Measurements from ENCODE around the gene PTCD1.

Gene PTCD1

DNA sequence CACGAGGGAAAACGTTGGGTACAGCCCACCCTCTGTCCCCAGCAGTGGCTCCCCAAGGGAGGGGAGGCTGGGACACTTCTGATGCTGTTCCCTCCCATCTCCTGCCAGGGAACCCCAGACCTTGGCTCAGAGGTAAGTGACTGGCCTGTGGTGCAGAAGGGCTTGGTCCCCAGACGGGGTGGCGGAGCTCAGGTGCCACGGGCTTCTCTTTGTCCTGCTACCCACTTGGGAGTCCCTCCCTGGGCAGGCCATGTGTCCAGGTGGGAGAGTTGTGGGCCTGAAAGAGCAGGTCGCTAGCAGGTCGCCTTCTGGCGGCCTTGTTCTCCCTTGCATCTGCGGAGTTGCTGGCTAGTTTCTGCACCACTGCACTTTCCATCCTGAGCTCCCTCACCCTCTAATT, 17.3 kb upstream of the PTCD1 start:
- DNase-seq: no peak
- no peaks in the 10 kb centered on the region for H3K27me3 ChIP-seq (ENCODE audit: insufficient read depth, low read length, poor library complexity)
- H3K4me3 ChIP-seq (ENCODE audit: low read depth in 1 of 2, low read length in 2 of 2): no peak overlapping the region
- H3K4me2 ChIP-seq (ENCODE audit: insufficient read depth, low read length): no peak overlapping the region
- H3K9ac ChIP-seq (ENCODE audit: low read depth, low read length): no peak overlapping the region
- no peak overlapping the region for H3K27ac ChIP-seq (ENCODE audit: low read length)
- no peaks in the 10 kb centered on the region for H3K9me3 ChIP-seq (ENCODE audit: insufficient read depth, low read length, severe bottlenecking)
- TF ChIP-seq, protein P1, sequence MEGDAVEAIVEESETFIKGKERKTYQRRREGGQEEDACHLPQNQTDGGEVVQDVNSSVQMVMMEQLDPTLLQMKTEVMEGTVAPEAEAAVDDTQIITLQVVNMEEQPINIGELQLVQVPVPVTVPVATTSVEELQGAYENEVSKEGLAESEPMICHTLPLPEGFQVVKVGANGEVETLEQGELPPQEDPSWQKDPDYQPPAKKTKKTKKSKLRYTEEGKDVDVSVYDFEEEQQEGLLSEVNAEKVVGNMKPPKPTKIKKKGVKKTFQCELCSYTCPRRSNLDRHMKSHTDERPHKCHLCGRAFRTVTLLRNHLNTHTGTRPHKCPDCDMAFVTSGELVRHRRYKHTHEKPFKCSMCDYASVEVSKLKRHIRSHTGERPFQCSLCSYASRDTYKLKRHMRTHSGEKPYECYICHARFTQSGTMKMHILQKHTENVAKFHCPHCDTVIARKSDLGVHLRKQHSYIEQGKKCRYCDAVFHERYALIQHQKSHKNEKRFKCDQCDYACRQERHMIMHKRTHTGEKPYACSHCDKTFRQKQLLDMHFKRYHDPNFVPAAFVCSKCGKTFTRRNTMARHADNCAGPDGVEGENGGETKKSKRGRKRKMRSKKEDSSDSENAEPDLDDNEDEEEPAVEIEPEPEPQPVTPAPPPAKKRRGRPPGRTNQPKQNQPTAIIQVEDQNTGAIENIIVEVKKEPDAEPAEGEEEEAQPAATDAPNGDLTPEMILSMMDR (IDR thresholded peaks at IDR 0.05; ENCODE audit: borderline replicate concordance, extremely low read depth, low read length, poor library complexity, severe bottlenecking): no peak
- no peak for TF ChIP-seq EZH2 (IDR thresholded peaks at IDR 0.05; ENCODE audit: borderline replicate concordance, low read depth, low read length, severe bottlenecking)
- H2AFZ ChIP-seq (ENCODE audit: low read depth, low read length): no peak overlapping the region
- H4K20me1 ChIP-seq (ENCODE audit: insufficient read depth, low read length): peaks cover 77% of the 10 kb centered on the region
- H3K4me1 ChIP-seq (ENCODE audit: insufficient read depth, low read length): peaks cover 1% of the 10 kb centered on the region
- H3K79me2 ChIP-seq (ENCODE audit: insufficient read depth, low read length): peaks cover 55% of the 10 kb centered on the region
- no peak for ATAC-seq (ENCODE audit: insufficient read depth, low read depth)
- H3K36me3 ChIP-seq (ENCODE audit: insufficient read depth, low read length): peaks cover 98% of the 10 kb centered on the region

DNA sequence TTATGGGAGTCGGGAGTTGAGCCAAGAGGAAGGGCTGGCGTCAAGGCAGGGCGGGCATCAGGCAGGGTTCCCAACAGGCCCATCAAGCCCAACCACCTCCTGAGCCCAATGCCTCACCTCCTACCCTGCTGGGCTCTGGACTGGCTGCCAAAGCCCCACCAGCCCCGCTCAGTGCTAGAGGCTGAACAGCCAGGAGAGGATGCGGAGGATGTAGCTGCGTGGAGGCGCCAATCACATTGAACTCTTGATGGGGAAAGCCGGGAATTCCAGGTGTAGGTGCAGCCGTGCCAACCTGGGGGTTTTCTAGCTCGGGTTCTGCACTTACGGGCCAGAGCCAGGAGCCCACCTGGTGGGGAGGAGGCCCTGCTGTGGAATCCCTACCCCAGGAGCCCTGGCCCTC, 14.5 kb upstream of the PTCD1 start:
- no peak overlapping the region for H3K27ac ChIP-seq (ENCODE audit: low read length)
- peaks cover 45% of the 10 kb centered on the region for H3K79me2 ChIP-seq (ENCODE audit: insufficient read depth, low read length)

DNA sequence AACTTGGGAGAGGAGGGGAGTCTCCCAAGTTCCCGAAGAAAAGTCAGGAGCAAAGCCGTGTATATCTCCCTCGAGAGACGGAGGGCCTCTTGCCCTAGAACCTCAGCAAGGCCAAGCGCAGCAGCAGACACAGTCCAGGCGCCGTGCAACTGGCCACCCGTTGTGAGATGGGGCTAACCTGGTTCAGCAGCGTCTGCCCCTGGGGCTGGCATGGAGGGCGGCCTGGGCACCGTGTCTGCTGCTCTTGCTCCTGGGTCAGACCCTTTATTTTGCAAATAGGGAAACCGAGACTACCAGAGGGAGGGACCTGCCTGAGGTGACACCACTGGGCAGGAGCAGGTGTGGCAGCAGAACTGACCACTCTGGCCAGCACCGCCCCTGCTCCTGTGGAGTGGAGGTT, 13.9 kb upstream of the PTCD1 start:
- peaks cover 98% of the 10 kb centered on the region for H3K36me3 ChIP-seq (ENCODE audit: insufficient read depth, low read length)
- no peak overlapping the region for H2AFZ ChIP-seq (ENCODE audit: low read depth, low read length)
- DNase-seq (no peak), ATAC-seq (ENCODE audit: insufficient read depth, low read depth) (no peak)
- H3K4me3 ChIP-seq (ENCODE audit: low read depth in 1 of 2, low read length in 2 of 2): no peak overlapping the region
- H4K20me1 ChIP-seq (ENCODE audit: insufficient read depth, low read length): peaks cover 62% of the 10 kb centered on the region
- H3K9me3 ChIP-seq (ENCODE audit: insufficient read depth, low read length, severe bottlenecking): no peaks in the 10 kb centered on the region
- no peaks in the 10 kb centered on the region for H3K4me1 ChIP-seq (ENCODE audit: insufficient read depth, low read length)
- H3K79me2 ChIP-seq (ENCODE audit: insufficient read depth, low read length): peaks cover 45% of the 10 kb centered on the region
- H3K4me2 ChIP-seq (ENCODE audit: insufficient read depth, low read length): no peak overlapping the region
- no peaks in the 10 kb centered on the region for H3K27me3 ChIP-seq (ENCODE audit: insufficient read depth, low read length, poor library complexity)
- no peak overlapping the region for H3K9ac ChIP-seq (ENCODE audit: low read depth, low read length)
- TF ChIP-seq, protein P1 (IDR thresholded peaks at IDR 0.05; ENCODE audit: borderline replicate concordance, extremely low read depth, low read length, poor library complexity, severe bottlenecking): no peak
- no peak for TF ChIP-seq EZH2 (IDR thresholded peaks at IDR 0.05; ENCODE audit: borderline replicate concordance, low read depth, low read length, severe bottlenecking)
- no peak overlapping the region for H3K27ac ChIP-seq (ENCODE audit: low read length)

More for the DNA sequence above, 14.5 kb upstream of the PTCD1 start:
- Histone ChIP-seq H3K4me2 (ENCODE audit: insufficient read depth, low read length) (no peak overlapping the region), H3K4me1 (ENCODE audit: insufficient read depth, low read length) (no peaks in the 10 kb centered on the region), H3K9me3 (ENCODE audit: insufficient read depth, low read length, severe bottlenecking) (no peaks in the 10 kb centered on the region), H3K27me3 (ENCODE audit: insufficient read depth, low read length, poor library complexity) (no peaks in the 10 kb centered on the region), H3K9ac (ENCODE audit: low read depth, low read length) (no peak overlapping the region), H4K20me1 (ENCODE audit: insufficient read depth, low read length) (peaks cover 68% of the 10 kb centered on the region), H3K36me3 (ENCODE audit: insufficient read depth, low read length) (peaks cover 98% of the 10 kb centered on the region), H3K4me3 (ENCODE audit: low read depth in 1 of 2, low read length in 2 of 2) (no peak overlapping the region), H2AFZ (ENCODE audit: low read depth, low read length) (no peak overlapping the region)
- ATAC-seq (ENCODE audit: insufficient read depth, low read depth): no peak; the same call in 2 of the 3 replicates
- TF ChIP-seq, protein P1 (IDR thresholded peaks at IDR 0.05; ENCODE audit: borderline replicate concordance, extremely low read depth, low read length, poor library complexity, severe bottlenecking): no peak
- no peak for TF ChIP-seq EZH2 (IDR thresholded peaks at IDR 0.05; ENCODE audit: borderline replicate concordance, low read depth, low read length, severe bottlenecking)
- DNase-seq: no peak

DNA sequence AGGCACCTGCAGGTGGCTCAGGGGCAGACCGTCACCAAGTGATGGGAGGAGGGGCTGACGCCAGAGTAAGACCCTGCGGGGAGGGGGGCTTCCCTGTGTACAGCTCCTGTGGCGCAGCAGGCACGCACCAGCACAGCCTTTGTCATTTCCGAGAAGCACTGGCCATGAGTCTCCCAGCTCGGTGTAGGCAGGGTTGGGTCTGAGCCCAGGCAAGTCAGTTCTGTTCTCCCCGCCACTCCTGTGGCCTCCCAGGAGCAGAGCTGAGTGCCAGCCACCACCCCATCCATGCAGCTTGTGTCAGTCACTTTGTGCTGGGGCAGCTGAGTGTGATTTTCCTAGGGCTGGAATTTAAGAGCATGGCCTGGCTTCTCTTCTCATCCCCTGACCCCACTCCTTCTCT, 13.3 kb upstream of the PTCD1 start:
- Histone ChIP-seq H3K36me3 (ENCODE audit: insufficient read depth, low read length) (peaks cover 96% of the 10 kb centered on the region), H3K4me1 (ENCODE audit: insufficient read depth, low read length) (no peaks in the 10 kb centered on the region), H3K79me2 (ENCODE audit: insufficient read depth, low read length) (peaks cover 40% of the 10 kb centered on the region), H2AFZ (ENCODE audit: low read depth, low read length) (no peak overlapping the region), H4K20me1 (ENCODE audit: insufficient read depth, low read length) (peaks cover 56% of the 10 kb centered on the region), H3K27me3 (ENCODE audit: insufficient read depth, low read length, poor library complexity) (no peaks in the 10 kb centered on the region), H3K4me3 (ENCODE audit: low read depth in 1 of 2, low read length in 2 of 2) (no peak overlapping the region), H3K9ac (ENCODE audit: low read depth, low read length) (no peak overlapping the region), H3K27ac (ENCODE audit: low read length) (no peak overlapping the region), H3K4me2 (ENCODE audit: insufficient read depth, low read length) (no peak overlapping the region), H3K9me3 (ENCODE audit: insufficient read depth, low read length, severe bottlenecking) (no peaks in the 10 kb centered on the region)
- DNase-seq (no peak), ATAC-seq (ENCODE audit: insufficient read depth, low read depth) (no peak)
- no peak for TF ChIP-seq EZH2 (IDR thresholded peaks at IDR 0.05; ENCODE audit: borderline replicate concordance, low read depth, low read length, severe bottlenecking)
- TF ChIP-seq, protein P1 (IDR thresholded peaks at IDR 0.05; ENCODE audit: borderline replicate concordance, extremely low read depth, low read length, poor library complexity, severe bottlenecking): no peak

Data from DND-41 (cell line).